ENCODE measurements around the gene B3GNT9. TPM values are rescaled to one million over a fixed set of nuclear protein-coding genes. Genes with fewer than 3 reads are reported as not detected.

Gene B3GNT9
- total RNA-seq: 1 to 10 TPM; 2.3 to 3.0 TPM

GRCh38 chr16:67150833-67151396 lies at the start of gene B3GNT9:
Gene B3GNT9 (minus strand): TSS chr16:67150998. CDS start chr16:67150485, 513 bp downstream.
- peak; percentile 64 for DNase-seq
- intact Hi-C loops (cut with DNase I, micrococcal nuclease): no loop called here
- peaks cover 15% of the 10 kb centered on the region for H3K4me1 Mint-ChIP-seq
- peak within 1 kb of the TSS; percentile 63 for H3K4me3 Mint-ChIP-seq
- CTCF ChIA-PET: interaction anchor here (0.6 to 1.9 kb wide), 14 partner anchors 10 to 321 kb away, joined by 3 to 8 read pairs (median 4); no protein-coding TSS in a partner anchor
- H3K9me3 Mint-ChIP-seq (ENCODE audit: low read depth): no peaks in the 10 kb centered on the region
- H3K36me3 Mint-ChIP-seq (ENCODE audit: low read depth): peaks cover 23% of the 10 kb centered on the region
- POLR2A ChIA-PET: interaction anchor here (0.7 to 1.5 kb wide), 3 partner anchors 9 to 12 kb away, joined by 3 to 4 read pairs (median 3); partner anchors contain the start of genes FBXL8 and TRADD
- peaks cover 14% of the 10 kb centered on the region for H3K27me3 Mint-ChIP-seq
- no peak within 1 kb of the TSS for H3K27ac Mint-ChIP-seq
- ATAC-seq: peak; percentile 46

- H3K36me3 Mint-ChIP-seq (ENCODE audit: low read depth): peaks cover 37% of the 10 kb centered on the region
- ChIA-PET POLR2A (no interaction called here), CTCF (no interaction called here)
- intact Hi-C loops (cut with DNase I, micrococcal nuclease): no loop called here
- no peaks in the 10 kb centered on the region for H3K27me3 Mint-ChIP-seq
- H3K4me1 Mint-ChIP-seq: peaks cover 8% of the 10 kb centered on the region
- DNase-seq (no peak), ATAC-seq (no peak)
- H3K4me3 Mint-ChIP-seq: no peak overlapping the region
- H3K9me3 Mint-ChIP-seq (ENCODE audit: low read depth): no peaks in the 10 kb centered on the region
- H3K27ac Mint-ChIP-seq: no peak overlapping the region
Observed at GRCh38 chr16:67200491-67200890, 49.7 kb upstream of the B3GNT9 start.

DNA sequence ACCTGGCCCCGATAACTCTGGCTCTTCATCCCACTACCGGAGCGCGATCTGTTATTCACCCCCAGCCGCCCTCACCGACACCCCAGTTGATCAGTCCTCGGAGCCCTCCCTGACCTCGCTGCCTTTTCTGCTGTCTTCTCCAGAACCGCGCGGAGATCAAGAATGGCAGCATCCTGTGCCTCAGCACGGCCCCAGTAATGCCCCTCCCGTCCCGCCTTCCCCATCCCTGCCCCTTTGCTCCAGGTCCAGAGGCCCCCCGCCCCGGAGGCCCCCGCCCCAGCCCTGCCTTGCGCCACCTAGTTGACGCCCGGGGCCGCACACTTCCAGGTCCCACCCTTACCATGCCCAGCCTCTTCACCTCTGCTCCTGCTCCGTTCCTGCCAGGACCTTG lies 49.0 kb upstream of the B3GNT9 start:
- Mint-ChIP-seq H3K4me3 (no peak overlapping the region), H3K27me3 (no peaks in the 10 kb centered on the region), H3K4me1 (peaks cover 10% of the 10 kb centered on the region), H3K36me3 (ENCODE audit: low read depth) (peaks cover 44% of the 10 kb centered on the region), H3K27ac (no peak overlapping the region), H3K9me3 (ENCODE audit: low read depth) (no peaks in the 10 kb centered on the region)
- ChIA-PET POLR2A (no interaction called here), CTCF (no interaction called here)
- ATAC-seq: no peak
- DNase-seq: no peak
- intact Hi-C loops (cut with DNase I, micrococcal nuclease): no loop called here

- Mint-ChIP-seq H3K27ac (peak within 1 kb of the TSS; percentile 49), H3K36me3 (ENCODE audit: low read depth) (peaks cover 47% of the 10 kb centered on the region), H3K27me3 (no peaks in the 10 kb centered on the region), H3K4me3 (no peak within 1 kb of the TSS), H3K4me1 (peaks cover 11% of the 10 kb centered on the region), H3K9me3 (ENCODE audit: low read depth) (no peaks in the 10 kb centered on the region)
- intact Hi-C loops (cut with DNase I, micrococcal nuclease): no loop called here
- ATAC-seq: no peak
- CTCF ChIA-PET: interaction anchor here (1.4 kb wide), 1 partner anchor 207 kb away, joined by 4 read pairs; no protein-coding TSS in a partner anchor
- POLR2A ChIA-PET: no interaction called here
- no peak for DNase-seq
Observed at GRCh38 chr16:67199011-67199807, 48.4 kb upstream of the B3GNT9 start, which contains the start of gene ELMO3. Gene ELMO3 (plus strand): TSS chr16:67199131. CDS start chr16:67199327, 196 bp downstream.

- H3K9me3 Mint-ChIP-seq (ENCODE audit: low read depth): no peaks in the 10 kb centered on the region
- peaks cover 53% of the 10 kb centered on the region for H3K36me3 Mint-ChIP-seq (ENCODE audit: low read depth)
- CTCF ChIA-PET: interaction anchor here (0.6 to 2.0 kb wide), 14 partner anchors 9 to 239 kb away, joined by 3 to 7 read pairs (median 4); partner anchors contain the start of genes SLC9A5 and TMEM208
- DNase-seq: peak; percentile 48
- POLR2A ChIA-PET: no interaction called here
- H3K27ac Mint-ChIP-seq: peak overlapping the region; percentile 49
- intact Hi-C loops (cut with DNase I, micrococcal nuclease): no loop called here
- no peaks in the 10 kb centered on the region for H3K27me3 Mint-ChIP-seq
- no peak overlapping the region for H3K4me3 Mint-ChIP-seq
- peaks cover 21% of the 10 kb centered on the region for H3K4me1 Mint-ChIP-seq
- ATAC-seq: peak; percentile 74
Observed at GRCh38 chr16:67198238-67198734, 47.5 kb upstream of the B3GNT9 start.

GRCh38 chr16:67197704-67198103 lies 46.9 kb upstream of the B3GNT9 start:
- Mint-ChIP-seq H3K9me3 (ENCODE audit: low read depth) (no peaks in the 10 kb centered on the region), H3K4me3 (no peak overlapping the region), H3K27ac (no peak overlapping the region), H3K4me1 (peaks cover 25% of the 10 kb centered on the region), H3K36me3 (ENCODE audit: low read depth) (peaks cover 55% of the 10 kb centered on the region), H3K27me3 (no peaks in the 10 kb centered on the region)
- POLR2A ChIA-PET: no interaction called here
- CTCF ChIA-PET: interaction anchor here (0.5 to 2.0 kb wide), 14 partner anchors 9 to 238 kb away, joined by 3 to 7 read pairs (median 4); partner anchors contain the start of genes SLC9A5 and TMEM208
- DNase-seq (no peak), ATAC-seq (no peak)
- intact Hi-C loops (cut with DNase I, micrococcal nuclease): no loop called here

- intact Hi-C loops (cut with DNase I, micrococcal nuclease): no loop called here
- ChIA-PET CTCF (interaction anchor here (0.5 to 2.0 kb wide), 3 partner anchors 10 to 60 kb away, joined by 3 to 7 read pairs (median 5); no protein-coding TSS in a partner anchor), POLR2A (no interaction called here)
- H3K36me3 Mint-ChIP-seq (ENCODE audit: low read depth): peaks cover 54% of the 10 kb centered on the region
- no peak for DNase-seq
- peaks cover 27% of the 10 kb centered on the region for H3K4me1 Mint-ChIP-seq
- H3K27me3 Mint-ChIP-seq: no peaks in the 10 kb centered on the region
- H3K4me3 Mint-ChIP-seq: no peak overlapping the region
- H3K9me3 Mint-ChIP-seq (ENCODE audit: low read depth): no peaks in the 10 kb centered on the region
- no peak overlapping the region for H3K27ac Mint-ChIP-seq
- ATAC-seq: no peak
Observed at GRCh38 chr16:67196881-67197280, 46.1 kb upstream of the B3GNT9 start.

DNA sequence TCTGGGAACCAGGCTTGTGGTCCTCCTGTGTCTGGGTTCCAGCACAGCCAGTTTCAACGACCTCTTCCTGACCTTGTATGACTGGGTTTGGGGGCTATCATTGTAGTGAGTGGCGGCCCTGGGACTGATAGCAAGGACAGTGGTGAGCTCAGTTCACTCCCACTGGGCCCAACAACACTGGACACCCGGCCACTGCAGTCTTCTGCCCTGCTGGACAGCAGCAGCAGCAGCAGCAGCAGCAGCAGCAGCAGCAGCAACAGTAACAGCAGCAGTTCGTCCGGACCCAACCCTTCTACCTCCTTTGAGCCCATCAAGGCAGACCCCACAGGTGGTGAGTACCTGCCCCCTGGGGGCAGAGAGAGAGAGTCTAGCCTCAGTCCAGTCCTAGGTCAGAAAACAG lies 44.9 kb upstream of the B3GNT9 start:
- peaks cover 32% of the 10 kb centered on the region for H3K4me1 Mint-ChIP-seq
- ChIA-PET CTCF (no interaction called here), POLR2A (interaction anchor here (0.7 kb wide), 1 partner anchor 367 kb away, joined by 3 read pairs; no protein-coding TSS in a partner anchor)
- no peak for ATAC-seq
- no peak overlapping the region for H3K4me3 Mint-ChIP-seq
- intact Hi-C loops (cut with DNase I, micrococcal nuclease): no loop called here
- no peak for DNase-seq
- no peak overlapping the region for H3K27ac Mint-ChIP-seq
- H3K9me3 Mint-ChIP-seq (ENCODE audit: low read depth): no peaks in the 10 kb centered on the region
- H3K36me3 Mint-ChIP-seq (ENCODE audit: low read depth): peaks cover 52% of the 10 kb centered on the region
- no peaks in the 10 kb centered on the region for H3K27me3 Mint-ChIP-seq

GRCh38 chr16:67194260-67194659 lies 43.5 kb upstream of the B3GNT9 start:
- peak overlapping the region; percentile 93 for H3K4me3 Mint-ChIP-seq
- H3K36me3 Mint-ChIP-seq (ENCODE audit: low read depth): peaks cover 49% of the 10 kb centered on the region
- no peaks in the 10 kb centered on the region for H3K9me3 Mint-ChIP-seq (ENCODE audit: low read depth)
- H3K27ac Mint-ChIP-seq: peak overlapping the region; percentile 90
- H3K27me3 Mint-ChIP-seq: no peaks in the 10 kb centered on the region
- ATAC-seq (no peak), DNase-seq (no peak)
- peaks cover 32% of the 10 kb centered on the region for H3K4me1 Mint-ChIP-seq
- ChIA-PET POLR2A (no interaction called here), CTCF (interaction anchor here (1.0 kb wide), 1 partner anchor 10 kb away, joined by 3 read pairs; no protein-coding TSS in a partner anchor)
- intact Hi-C loops (cut with DNase I, micrococcal nuclease): loop anchor here in 1 of 2 experiments (5.0 kb wide), 1 partner anchor 33 kb away; the partner anchor contains the start of gene TMEM208

DNA sequence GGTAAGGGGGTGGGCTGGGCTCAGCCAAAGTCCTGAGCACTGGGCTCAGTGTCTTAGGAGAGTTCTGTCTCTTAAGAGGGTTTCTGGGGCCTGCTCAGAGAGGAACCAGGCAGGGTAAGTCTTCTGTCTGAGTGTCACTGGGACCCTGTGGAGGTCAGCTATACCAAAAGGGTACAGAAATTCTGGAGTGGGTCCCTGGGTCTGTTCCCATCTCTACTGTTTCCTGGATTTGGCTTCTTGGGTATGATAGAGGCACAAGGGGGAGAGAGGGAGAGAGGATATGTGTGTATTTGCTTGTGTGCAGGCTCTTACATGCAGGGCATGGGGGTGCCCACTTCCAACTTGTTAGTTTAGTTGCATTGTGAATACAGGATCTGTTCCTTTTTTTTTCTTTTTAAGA lies 42.7 kb upstream of the B3GNT9 start:
- ATAC-seq: no peak

GRCh38 chr16:67192781-67193361 lies 42.1 kb upstream of the B3GNT9 start:
- no peak for DNase-seq
- Mint-ChIP-seq H3K4me1 (peaks cover 32% of the 10 kb centered on the region), H3K36me3 (ENCODE audit: low read depth) (peaks cover 43% of the 10 kb centered on the region), H3K27me3 (no peaks in the 10 kb centered on the region), H3K4me3 (peak overlapping the region; percentile 93), H3K9me3 (ENCODE audit: low read depth) (no peaks in the 10 kb centered on the region), H3K27ac (peak overlapping the region; percentile 90)
- CTCF ChIA-PET: interaction anchor here (0.6 to 1.3 kb wide), 5 partner anchors 33 to 465 kb away, joined by 3 to 5 read pairs (median 3); no protein-coding TSS in a partner anchor
- POLR2A ChIA-PET: no interaction called here
- ATAC-seq: no peak
- intact Hi-C loops (cut with DNase I, micrococcal nuclease): loop anchor here (1.0 to 5.0 kb wide), 8 partner anchors 10 to 467 kb away; partner anchors contain the start of genes MATCAP1 (in 2 of the 2), TMEM208 (in 2 of the 2), ACD (in 1 of the 2) and ATP6V0D1 (in 1 of the 2)

More for the DNA sequence above, 42.7 kb upstream of the B3GNT9 start:
- peaks cover 49% of the 10 kb centered on the region for H3K36me3 Mint-ChIP-seq (ENCODE audit: low read depth)
- H3K4me1 Mint-ChIP-seq: peaks cover 32% of the 10 kb centered on the region
- CTCF ChIA-PET: interaction anchor here (0.6 to 0.9 kb wide), 4 partner anchors 33 to 464 kb away, joined by 3 read pairs; no protein-coding TSS in a partner anchor
- H3K27me3 Mint-ChIP-seq: no peaks in the 10 kb centered on the region
- peak overlapping the region; percentile 90 for H3K27ac Mint-ChIP-seq
- DNase-seq: no peak
- H3K9me3 Mint-ChIP-seq (ENCODE audit: low read depth): no peaks in the 10 kb centered on the region
- POLR2A ChIA-PET: no interaction called here
- peak overlapping the region; percentile 93 for H3K4me3 Mint-ChIP-seq
- intact Hi-C loops (cut with DNase I, micrococcal nuclease): loop anchor here (2.0 to 5.0 kb wide), 2 partner anchors 34 to 369 kb away; partner anchors contain the start of genes CTCF (in 1 of the 2) and TMEM208 (in 1 of the 2)

Data from activated CD4-positive, alpha-beta T cell treated with anti-CD3 and anti-CD28 coated beads for 36 hours (primary cell).